CD14-positive monocyte (primary cell): ENCODE measurements around the gene ANTXR1. TPM values are rescaled to one million over a fixed set of nuclear protein-coding genes. Genes with fewer than 3 reads are reported as not detected.
A peak's percentile ranks its signal among the peaks of the same experiment; 100 is the strongest.
"Not testable (repeated sequence)": the region's sequence is repeated elsewhere in the genome, so short reads cannot be mapped to it uniquely, and the experiment has no call there.

Source experiments
- DNase-seq, 3 donors: peaks; one replicate each; pipeline ENCODE4 v3.0.0-alpha.2; 2011 to 2022
- H2AFZ ChIP-seq: 2 replicates; pipeline ENCODE4 v1.6.0; 2012; ENCODE audit warnings: mild to moderate bottlenecking, low read depth, low read length, inconsistent platforms; ENCODE audit not compliant: insufficient read depth, poor library complexity, severe bottlenecking
- H3K27ac ChIP-seq, 2 donors: 1 replicate in 1 of 2; 2 replicates in 1 of 2; pipeline ENCODE4 v1.5.1; 2012 to 2013; ENCODE audit warnings: low read length in 2 of 2, control low read depth in 1 of 2, inconsistent platforms in 1 of 2, low read depth in 1 of 2, mild to moderate bottlenecking in 1 of 2
- H3K27me3 ChIP-seq, 2 donors: one replicate each; pipeline versions ENCODE4 v1.6.0 to v1.6.1; 2011 to 2013; ENCODE audit warnings: low read length in 2 of 2; ENCODE audit not compliant: control insufficient read depth in 2 of 2, insufficient read depth in 2 of 2
- H3K36me3 ChIP-seq, 2 donors: replicated peaks in 1 of 2; 1 replicate in 1 of 2; 2 replicates in 1 of 2; pipeline versions ENCODE4 v1.5.1 to v1.6.1; 2012 to 2013; ENCODE audit warnings: low read length in 2 of 2, control low read depth in 1 of 2, inconsistent platforms in 1 of 2, mild to moderate bottlenecking in 1 of 2; ENCODE audit not compliant: insufficient read depth in 2 of 2, control insufficient read depth in 1 of 2
- H3K4me1 ChIP-seq, 2 donors: 1 replicate in 1 of 2; 2 replicates in 1 of 2; pipeline versions ENCODE4 v1.5.1 to v1.6.1; 2012 to 2013; ENCODE audit warnings: low read length in 2 of 2, control low read depth in 1 of 2, inconsistent platforms in 1 of 2, mild to moderate bottlenecking in 1 of 2, moderate library complexity in 1 of 2; ENCODE audit not compliant: insufficient read depth in 2 of 2, control insufficient read depth in 1 of 2
- H3K4me2 ChIP-seq: replicated peaks from 2 replicates; pipeline ENCODE3; 2012; ENCODE audit warnings: low read length, moderate library complexity, mild to moderate bottlenecking; ENCODE audit not compliant: poor library complexity, severe bottlenecking; ENCODE audit errors: extremely low read depth
- H3K4me3 ChIP-seq, 3 experiments: fragments of 200-600 bp in 1 of 3; sonication (generic) in 1 of 3; replicated peaks in 1 of 3; 1 replicate in 2 of 3; 2 replicates in 1 of 3; pipeline ENCODE4 v1.5.1; 2011 to 2013; ENCODE audit warnings: low read length in 3 of 3, mild to moderate bottlenecking in 3 of 3, control low read depth in 2 of 3, low read depth in 2 of 3, inconsistent platforms in 1 of 3, moderate library complexity in 1 of 3
- H3K79me2 ChIP-seq: 2 replicates; pipeline ENCODE4 v1.6.0; 2012; ENCODE audit warnings: mild to moderate bottlenecking, control low read depth, inconsistent platforms, low read length, moderate library complexity; ENCODE audit not compliant: insufficient read depth
- H3K9ac ChIP-seq: 2 replicates; pipeline ENCODE4 v1.6.0; 2017; ENCODE audit warnings: low read length, mild to moderate bottlenecking; ENCODE audit not compliant: insufficient read depth, poor library complexity, severe bottlenecking
- H3K9me3 ChIP-seq, 2 donors: replicated peaks in 1 of 2; 1 replicate in 1 of 2; 2 replicates in 1 of 2; pipeline versions ENCODE4 v1.5.1 to v1.6.1; 2012 to 2013; ENCODE audit warnings: low read length in 2 of 2, control low read depth in 1 of 2; ENCODE audit not compliant: control insufficient read depth in 1 of 2, insufficient read depth in 1 of 2
- H4K20me1 ChIP-seq: 2 replicates; pipeline ENCODE4 v1.6.0; 2012; ENCODE audit warnings: mild to moderate bottlenecking, low read length, control low read depth, moderate library complexity; ENCODE audit not compliant: insufficient read depth
- H3K27ac Mint-ChIP-seq, 7 donors: one replicate each; pipeline ENCODE4 v1.8.0; 2020; ENCODE audit warnings: mild to moderate bottlenecking in 7 of 7, mixed read lengths in 7 of 7, moderate library complexity in 6 of 7, inconsistent platforms in 2 of 7
- H3K27me3 Mint-ChIP-seq, 3 donors: one replicate each; pipeline ENCODE4 v1.8.0; 2021 to 2022; ENCODE audit warnings: low read depth in 3 of 3, mild to moderate bottlenecking in 3 of 3, mixed read lengths in 3 of 3, moderate library complexity in 3 of 3, inconsistent platforms in 1 of 3
- H3K36me3 Mint-ChIP-seq, 2 donors: one replicate each; pipeline ENCODE4 v1.8.0; 2020; ENCODE audit warnings: mixed read lengths in 2 of 2, inconsistent platforms in 1 of 2, mild to moderate bottlenecking in 1 of 2
- H3K4me1 Mint-ChIP-seq: one replicate; pipeline ENCODE4 v1.8.0; 2020; ENCODE audit warnings: mild to moderate bottlenecking, mixed read lengths
- H3K4me3 Mint-ChIP-seq, 2 donors: one replicate each; pipeline ENCODE4 v1.8.0; 2020; ENCODE audit warnings: mild to moderate bottlenecking in 2 of 2, mixed read lengths in 2 of 2, moderate library complexity in 1 of 2
- H3K9me3 Mint-ChIP-seq, 7 donors: one replicate each; pipeline ENCODE4 v1.8.0; 2020 to 2022; ENCODE audit warnings: mixed read lengths in 7 of 7, mild to moderate bottlenecking in 6 of 7, moderate library complexity in 6 of 7, inconsistent platforms in 2 of 7
- WGBS: methylation state at CpG from one replicate; pipeline ENCODE4 v1.1.5; 2013; ENCODE audit warnings: missing lambda C conversion rate; ENCODE audit not compliant: insufficient coverage; 5-methylcytosine and 5-hydroxymethylcytosine counted together
- intact Hi-C, 2 donors: fragments of 100-400 bp; cut with micrococcal nuclease; formaldehyde crosslinking; loops; one replicate each; pipeline versions ENCODE4 v1.15.0 to v1.15.1; 2023
- polyA plus RNA-seq, 3 donors: library from polyadenylated mRNA; depleted of rRNA in 1 of 3; unstranded in 2 of 3; stranded (reverse) in 1 of 3; fragments of 300-500 nt in 2 of 3; fragments of >200 nt in 1 of 3; fragmentation: Illumina TruSeq in 2 of 3; gene quantifications; 1 replicate in 2 of 3; 2 replicates in 1 of 3; pipeline ENCODE4 v1.2.3, GENCODE V29; 2012 to 2021
- TF ChIP-seq, protein P1 (sequence below): fragments of 200-600 bp; IDR thresholded peaks from one replicate; pipeline ENCODE4 v1.8.0; 2022; ENCODE audit warnings: antibody characterized with exemption, mild to moderate bottlenecking

ANTXR1 gene
- polyA plus RNA-seq, 3 donors = not detected

DNA sequence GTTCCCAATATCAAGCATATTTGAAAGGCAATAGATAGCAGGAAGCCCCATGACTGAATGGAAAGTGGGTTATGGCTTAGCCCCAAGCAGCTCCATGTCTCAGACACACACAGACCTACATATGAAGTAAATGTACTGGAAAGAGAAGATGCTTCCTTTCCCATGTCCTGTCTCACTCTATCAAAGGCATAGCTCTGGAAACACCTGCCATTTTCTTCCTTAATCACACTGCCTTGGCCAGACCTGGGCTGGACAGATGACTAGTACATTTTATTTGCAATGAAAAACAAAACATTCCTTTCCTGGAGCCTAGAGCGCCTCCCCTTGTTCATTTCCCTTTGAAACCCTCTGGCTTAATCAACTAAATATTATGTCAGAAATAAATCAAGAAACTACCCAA, 160.7 kb downstream of the ANTXR1 start:
- Mint-ChIP-seq H3K27me3 (peaks cover 3 to 7% (median 4%) of the 10 kb centered on the region in 3 donors), H3K36me3 (no peaks in the 10 kb centered on the region), H3K4me1 (peaks cover 35% of the 10 kb centered on the region), H3K4me3 (no peak overlapping the region), H3K9me3 (no peaks in the 10 kb centered on the region), H3K27ac (no peak overlapping the region)
- H3K27me3 ChIP-seq = no peaks in the 10 kb centered on the region
- intact Hi-C loops = no loop called here
- no CpG with 5 or more reads among the region's 1 CpG for WGBS
- H3K4me2 ChIP-seq = no peak overlapping the region
- H2AFZ ChIP-seq = no peak overlapping the region
- no peaks in the 10 kb centered on the region for H3K36me3 ChIP-seq
- no peak overlapping the region for H3K9ac ChIP-seq
- no peaks in the 10 kb centered on the region for H4K20me1 ChIP-seq
- TF ChIP-seq, protein P1, sequence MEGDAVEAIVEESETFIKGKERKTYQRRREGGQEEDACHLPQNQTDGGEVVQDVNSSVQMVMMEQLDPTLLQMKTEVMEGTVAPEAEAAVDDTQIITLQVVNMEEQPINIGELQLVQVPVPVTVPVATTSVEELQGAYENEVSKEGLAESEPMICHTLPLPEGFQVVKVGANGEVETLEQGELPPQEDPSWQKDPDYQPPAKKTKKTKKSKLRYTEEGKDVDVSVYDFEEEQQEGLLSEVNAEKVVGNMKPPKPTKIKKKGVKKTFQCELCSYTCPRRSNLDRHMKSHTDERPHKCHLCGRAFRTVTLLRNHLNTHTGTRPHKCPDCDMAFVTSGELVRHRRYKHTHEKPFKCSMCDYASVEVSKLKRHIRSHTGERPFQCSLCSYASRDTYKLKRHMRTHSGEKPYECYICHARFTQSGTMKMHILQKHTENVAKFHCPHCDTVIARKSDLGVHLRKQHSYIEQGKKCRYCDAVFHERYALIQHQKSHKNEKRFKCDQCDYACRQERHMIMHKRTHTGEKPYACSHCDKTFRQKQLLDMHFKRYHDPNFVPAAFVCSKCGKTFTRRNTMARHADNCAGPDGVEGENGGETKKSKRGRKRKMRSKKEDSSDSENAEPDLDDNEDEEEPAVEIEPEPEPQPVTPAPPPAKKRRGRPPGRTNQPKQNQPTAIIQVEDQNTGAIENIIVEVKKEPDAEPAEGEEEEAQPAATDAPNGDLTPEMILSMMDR = no peak
- no peak overlapping the region for H3K4me3 ChIP-seq
- DNase-seq = no peak
- no peaks in the 10 kb centered on the region for H3K79me2 ChIP-seq
- H3K9me3 ChIP-seq = no peaks in the 10 kb centered on the region
- H3K27ac ChIP-seq = no peak overlapping the region
- peaks cover 25 to 35% of the 10 kb centered on the region in 2 donors for H3K4me1 ChIP-seq

DNA sequence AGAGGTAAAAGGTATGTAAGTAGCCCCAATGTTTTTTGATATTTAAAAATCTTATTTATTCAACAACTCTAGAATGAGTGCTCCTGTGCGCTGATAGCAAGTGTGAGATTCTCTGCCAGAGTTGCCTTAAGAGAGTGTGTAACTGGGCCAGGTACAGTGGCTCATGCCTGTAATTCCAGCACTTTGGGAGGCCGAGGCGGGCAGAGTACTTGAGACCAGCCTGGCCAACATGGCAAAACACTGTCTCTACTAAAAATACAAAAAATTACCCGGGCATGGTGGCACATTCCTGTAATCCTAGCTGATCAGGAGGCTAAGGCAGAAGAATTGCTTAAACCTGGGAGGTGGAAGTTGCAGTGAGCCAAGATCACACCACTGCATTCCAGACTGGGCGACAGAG, 161.2 kb downstream of the ANTXR1 start:
- H3K27me3 Mint-ChIP-seq, H3K36me3 ChIP-seq, H3K27me3 ChIP-seq, H2AFZ ChIP-seq, H3K9me3 Mint-ChIP-seq, H4K20me1 ChIP-seq, DNase-seq, H3K36me3 Mint-ChIP-seq, intact Hi-C loops, H3K9me3 ChIP-seq, H3K79me2 ChIP-seq, H3K4me3 ChIP-seq, H3K4me2 ChIP-seq, H3K27ac ChIP-seq, H3K9ac ChIP-seq, H3K4me3 Mint-ChIP-seq: not testable (repeated sequence)
- Mint-ChIP-seq H3K4me1 (peaks cover 37% of the 10 kb centered on the region), H3K27ac (peak overlapping the region in 1 of 7 donors; percentile 24)
- WGBS = 100% methylated on average over 1 of the region's 5 CpGs
- peaks cover 30 to 40% of the 10 kb centered on the region in 2 donors for H3K4me1 ChIP-seq
